Cardiac muscle cell (in vitro differentiated cells and primary cell): ENCODE measurements around the gene TXNRD2. TPM values are rescaled to one million over a fixed set of nuclear protein-coding genes. Genes with fewer than 3 reads are reported as not detected.

Experiments used
- DNase-seq, 2 donors: peaks; one replicate each; pipeline versions ENCODE4 v3.0.0 to v3.0.0-alpha.2; 2010 to 2017; ENCODE audit warnings: low read depth in 1 of 2, low spot score in 1 of 2
- H3K27ac ChIP-seq: fragments of 200-600 bp; sonication (generic); 2 replicates; pipeline ENCODE4 v1.5.1; 2016
- H3K27me3 ChIP-seq: fragments of 200-600 bp; sonication (generic); 2 replicates; pipeline ENCODE4 v1.6.0; 2016; ENCODE audit warnings: control low read depth
- H3K36me3 ChIP-seq: fragments of 200-600 bp; sonication (generic); 2 replicates; pipeline ENCODE4 v1.5.1; 2016; ENCODE audit warnings: control low read depth
- H3K4me1 ChIP-seq: fragments of 200-600 bp; sonication (generic); 2 replicates; pipeline ENCODE4 v1.8.1; 2017; ENCODE audit warnings: low read depth, mild to moderate bottlenecking, mixed run types
- H3K4me3 ChIP-seq: fragments of 200-600 bp; sonication (generic); 2 replicates; pipeline ENCODE4 v1.5.1; 2016; ENCODE audit warnings: mild to moderate bottlenecking
- H3K9me3 ChIP-seq: fragments of 200-600 bp; sonication (generic); 2 replicates; pipeline ENCODE4 v1.5.1; 2017; ENCODE audit warnings: low read depth, mild to moderate bottlenecking, control low read depth
- CTCF ChIP-seq: IDR thresholded peaks from 2 replicates; pipeline ENCODE4 v1.5.1; 2012; ENCODE audit warnings: low read depth, mild to moderate bottlenecking, low read length
- polyA plus RNA-seq: library from polyadenylated mRNA; unstranded; fragments of >200 nt; fragmentation: Nextera tagmentation; extraction: Ambion mirVana; gene quantifications from 2 replicates; pipeline ENCODE4 v1.2.1, GENCODE V29; 2016
- total RNA-seq: library from RNA; depleted of rRNA; stranded (reverse); fragments of >200 nt; gene quantifications from 2 replicates; pipeline ENCODE4 v1.2.3, GENCODE V29; 2016

TXNRD2 gene
- total and polyA plus RNA-seq, 2 experiments from 2014 or later, result 15.6 to 21.2 TPM

GRCh38 chr22:19917389-19918138, 24.1 kb downstream of the TXNRD2 start:
- Histone ChIP-seq H3K27ac (no peak overlapping the region), H3K36me3 (no peaks in the 10 kb centered on the region), H3K27me3 (no peaks in the 10 kb centered on the region), H3K4me3 (no peak overlapping the region), H3K4me1 (no peaks in the 10 kb centered on the region), H3K9me3 (no peaks in the 10 kb centered on the region)
- no peak for TF ChIP-seq CTCF
- DNase-seq, result no peak

GRCh38 chr22:19916941-19917340, 24.7 kb downstream of the TXNRD2 start:
- no peak for TF ChIP-seq CTCF
- DNase-seq, result no peak
- H3K27me3 ChIP-seq, result no peaks in the 10 kb centered on the region
- no peaks in the 10 kb centered on the region for H3K4me1 ChIP-seq
- H3K4me3 ChIP-seq, result no peak overlapping the region
- no peak overlapping the region for H3K27ac ChIP-seq
- no peaks in the 10 kb centered on the region for H3K9me3 ChIP-seq
- H3K36me3 ChIP-seq, result no peaks in the 10 kb centered on the region

GRCh38 chr22:19916006-19916405, 25.6 kb downstream of the TXNRD2 start:
- Histone ChIP-seq H3K27ac (no peak overlapping the region), H3K4me3 (no peak overlapping the region), H3K27me3 (no peaks in the 10 kb centered on the region), H3K4me1 (no peaks in the 10 kb centered on the region), H3K9me3 (no peaks in the 10 kb centered on the region), H3K36me3 (no peaks in the 10 kb centered on the region)
- DNase-seq, result no peak
- no peak for TF ChIP-seq CTCF

GRCh38 chr22:19915287-19915954, 26.2 kb downstream of the TXNRD2 start:
- Histone ChIP-seq H3K36me3 (no peaks in the 10 kb centered on the region), H3K4me1 (no peaks in the 10 kb centered on the region), H3K4me3 (no peak overlapping the region), H3K27ac (no peak overlapping the region), H3K27me3 (no peaks in the 10 kb centered on the region), H3K9me3 (no peaks in the 10 kb centered on the region)
- no peak for TF ChIP-seq CTCF
- DNase-seq, result no peak

- no peak overlapping the region for H3K4me3 ChIP-seq
- no peak for DNase-seq
- H3K36me3 ChIP-seq, result no peaks in the 10 kb centered on the region
- no peak for TF ChIP-seq CTCF
- no peaks in the 10 kb centered on the region for H3K9me3 ChIP-seq
- H3K27ac ChIP-seq, result no peak overlapping the region
- no peaks in the 10 kb centered on the region for H3K27me3 ChIP-seq
- H3K4me1 ChIP-seq, result no peaks in the 10 kb centered on the region
Measured at GRCh38 chr22:19914201-19914943, 27.2 kb downstream of the TXNRD2 start.
